Psoas muscle (tissue), 8 donors: ENCODE data around the gene SULF2. TPM values are rescaled to one million over a fixed set of nuclear protein-coding genes. Genes with fewer than 3 reads are reported as not detected.

Source experiments
- ATAC-seq, 4 donors: fragments of 200-7000 bp; cut with Tn5 transposase; one replicate each; pipeline ENCODE4 v1.9.1; 2020; ENCODE audit warnings: moderate library complexity in 3 of 4, mild to moderate bottlenecking in 2 of 4
- DNase-seq, 2 donors: peaks; one replicate each; pipeline ENCODE4 v3.0.0-alpha.2; 2020
- H3K27ac ChIP-seq: fragments of 200-600 bp; one replicate; pipeline ENCODE4 v1.8.0; 2022
- H3K27me3 ChIP-seq, 3 donors: fragments of 200-600 bp in 1 of 3; one replicate each; pipeline versions ENCODE4 v1.6.1 to v1.8.0; 2013 to 2022; ENCODE audit warnings: low read length in 2 of 3, mild to moderate bottlenecking in 2 of 3, moderate library complexity in 1 of 3; ENCODE audit not compliant: insufficient read depth in 3 of 3
- H3K36me3 ChIP-seq, 2 donors: fragments of 200-600 bp in 1 of 2; one replicate each; pipeline versions ENCODE4 v1.6.1 to v1.8.0; 2013 to 2022; ENCODE audit warnings: low read depth in 1 of 2, mild to moderate bottlenecking in 1 of 2, moderate library complexity in 1 of 2; ENCODE audit not compliant: insufficient read depth in 1 of 2
- H3K4me1 ChIP-seq: fragments of 200-600 bp; one replicate; pipeline ENCODE4 v1.8.0; 2022
- H3K4me3 ChIP-seq: fragments of 200-600 bp; one replicate; pipeline ENCODE4 v1.8.0; 2022; ENCODE audit warnings: mild to moderate bottlenecking
- H3K9me3 ChIP-seq: fragments of 200-600 bp; one replicate; pipeline ENCODE4 v1.8.0; 2022
- CTCF ChIP-seq: fragments of 200-600 bp; IDR thresholded peaks from one replicate; pipeline ENCODE4 v1.8.0; 2022; ENCODE audit warnings: antibody characterized with exemption
- WGBS, 3 donors: extraction: QIAGEN DNeasy Blood & Tissue Kit; methylation state at CpG; one replicate each; pipeline versions ENCODE4 v1.1.6 to v1.1.7; 2013; 5-methylcytosine and 5-hydroxymethylcytosine counted together
- intact Hi-C, 2 donors: fragments of 100-400 bp; cut with DNase I; formaldehyde crosslinking; loops; one replicate each; pipeline versions ENCODE4 v1.11.0 to v1.14.2; 2022
- polyA plus RNA-seq, 3 donors: library from polyadenylated mRNA; stranded (reverse); fragments of 200-250 nt; gene quantifications; one replicate each; pipeline ENCODE4 v1.2.3, GENCODE V29; 2013
- total RNA-seq, 4 donors: library from RNA; stranded (reverse); fragmentation: NEBNext Ultra II Directional in 2 of 4; extraction: Animal tissue kit (Norgen Biotek cat#: 25700) in 2 of 4; gene quantifications; one replicate each; pipeline versions ENCODE4 v1.2.1 to v1.2.4, GENCODE V29; 2021 to 2023
- donor health status: healthy with polysubstance abuse.
- donor health status: DM: no; HTN: no; CAD: no; lungs with moderate emphysema.
- donor health status: Bipolar disorder and iron deficiency.
- donor health status: healthy.
- donor health status: DM: yes; HTN: yes; CAD: no.
- donor health status: DM: no; HTN: no; CAD: no.
- donor health status: DM: no; HTN: no; CAD: no.
- donor health status: DM: yes; HTN: yes; CAD: no.

The SULF2 gene
- total and polyA plus RNA-seq, 7 donors, result 5.3 to 23.3 (median 11.6) TPM

GRCh38 chr20:47817573-47817972 is 32.3 kb upstream of the SULF2 start:
- no peak for TF ChIP-seq CTCF
- intact Hi-C loops, result no loop called here
- H3K27me3 ChIP-seq, result peaks cover 0 to 9% (median 7%) of the 10 kb centered on the region in 3 donors

GRCh38 chr20:47816487-47817451 is 31.5 kb upstream of the SULF2 start:
- no peaks in the 10 kb centered on the region for H3K36me3 ChIP-seq
- no peak overlapping the region for H3K27ac ChIP-seq
- TF ChIP-seq CTCF, result no peak
- intact Hi-C loops, result no loop called here
- 45 to 48% (median 48%) methylated on average over 5 of the region's 5 CpGs for WGBS, 3 donors
- no peak overlapping the region for H3K4me3 ChIP-seq
- peaks cover 0 to 9% (median 7%) of the 10 kb centered on the region in 3 donors for H3K27me3 ChIP-seq
- ATAC-seq (no peak), DNase-seq (no peak)
- H3K9me3 ChIP-seq, result peaks cover 9% of the 10 kb centered on the region
- no peaks in the 10 kb centered on the region for H3K4me1 ChIP-seq

More at GRCh38 chr20:47817573-47817972, 32.3 kb upstream of the SULF2 start:
- WGBS, 3 donors, result 73 to 80% (median 75%) methylated on average over 7 of the region's 7 CpGs
- no peak overlapping the region for H3K4me3 ChIP-seq
- peaks cover 9% of the 10 kb centered on the region for H3K9me3 ChIP-seq
- DNase-seq (no peak), ATAC-seq (no peak)
- no peak overlapping the region for H3K27ac ChIP-seq
- H3K36me3 ChIP-seq, result no peaks in the 10 kb centered on the region
- H3K4me1 ChIP-seq, result no peaks in the 10 kb centered on the region

- peaks cover 0 to 9% (median 7%) of the 10 kb centered on the region in 3 donors for H3K27me3 ChIP-seq
- no peak overlapping the region for H3K27ac ChIP-seq
- no peak for DNase-seq
- no peak for ATAC-seq
- 34 to 44% (median 38%) methylated on average over 5 of the region's 5 CpGs for WGBS, 3 donors
- H3K4me3 ChIP-seq, result no peak overlapping the region
- intact Hi-C loops, result no loop called here
- no peaks in the 10 kb centered on the region for H3K36me3 ChIP-seq
- no peaks in the 10 kb centered on the region for H3K4me1 ChIP-seq
- TF ChIP-seq CTCF, result no peak
- H3K9me3 ChIP-seq, result peaks cover 9% of the 10 kb centered on the region
These were observed 30.6 kb upstream of the SULF2 start for GRCh38 chr20:47815866-47816265.

GRCh38 chr20:47815416-47815806 is 30.1 kb upstream of the SULF2 start:
- no peak for DNase-seq
- intact Hi-C loops, result no loop called here
- 71 to 73% (median 73%) methylated on average over 3 of the region's 3 CpGs for WGBS, 3 donors

More at GRCh38 chr20:47815416-47815806, 30.1 kb upstream of the SULF2 start:
- peaks cover 9% of the 10 kb centered on the region for H3K9me3 ChIP-seq
- TF ChIP-seq CTCF, result no peak
- ATAC-seq, result no peak
- no peak overlapping the region for H3K4me3 ChIP-seq
- no peak overlapping the region for H3K27ac ChIP-seq
- H3K27me3 ChIP-seq, result peaks cover 0 to 10% (median 7%) of the 10 kb centered on the region in 3 donors
- no peaks in the 10 kb centered on the region for H3K4me1 ChIP-seq
- H3K36me3 ChIP-seq, result no peaks in the 10 kb centered on the region
